ENCODE data around the gene ATP10B. TPM values are rescaled to one million over a fixed set of nuclear protein-coding genes. Genes with fewer than 3 reads are reported as not detected.

ATP10B gene
- total RNA-seq, 1 donor, result not detected

GRCh38 chr5:160514191-160514590 is 337.8 kb downstream of the ATP10B start:
- H3K27ac ChIP-seq (ENCODE audit: low read depth, low read length), result no peak overlapping the region
- H4K20me1 ChIP-seq (ENCODE audit: insufficient read depth, low read length), result no peaks in the 10 kb centered on the region
- no peak overlapping the region for H3K4me2 ChIP-seq (ENCODE audit: insufficient read depth, low read length)
- no peak overlapping the region for H2AFZ ChIP-seq (ENCODE audit: low read length)
- no peak for DNase-seq (ENCODE audit: insufficient read length, low spot score, missing footprints)
- no peaks in the 10 kb centered on the region for H3K27me3 ChIP-seq (ENCODE audit: insufficient read depth, low read length)
- no peak overlapping the region for H3K4me3 ChIP-seq (ENCODE audit: insufficient read depth, low read length)
- H3K4me1 ChIP-seq (ENCODE audit: insufficient read depth, low read length), result peaks cover under 1% of the 10 kb centered on the region
- no peaks in the 10 kb centered on the region for H3K9me3 ChIP-seq (ENCODE audit: low read depth, low read length)
- no peaks in the 10 kb centered on the region for H3K79me2 ChIP-seq (ENCODE audit: insufficient read depth, low read length)
- no peaks in the 10 kb centered on the region for H3K36me3 ChIP-seq (ENCODE audit: insufficient read depth, low read length)
- no peak for TF ChIP-seq CTCF (IDR thresholded peaks at IDR 0.05; ENCODE audit: extremely low read depth, low read depth, low read length)

DNA sequence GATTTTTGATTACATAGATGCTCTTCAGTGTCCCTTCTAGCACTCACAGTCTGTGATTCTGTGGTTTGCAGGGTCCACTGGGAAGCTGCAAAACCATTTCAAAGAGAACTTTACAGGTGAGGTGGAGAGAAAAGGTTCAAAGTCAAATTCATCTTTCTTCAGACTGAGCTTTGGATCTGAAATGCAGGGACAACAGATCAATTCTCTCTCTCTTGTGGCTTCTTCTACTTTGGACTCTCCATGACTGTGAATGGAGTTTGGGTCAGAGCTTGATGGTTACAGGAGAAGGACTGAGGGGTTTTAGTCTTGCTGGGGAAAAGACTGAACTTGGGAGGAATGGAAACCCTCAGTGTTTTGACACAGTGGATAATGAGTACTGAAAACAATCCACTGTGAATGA is 338.5 kb downstream of the ATP10B start:
- no peak overlapping the region for H3K27ac ChIP-seq (ENCODE audit: low read depth, low read length)
- no peak for DNase-seq (ENCODE audit: insufficient read length, low spot score, missing footprints)
- no peak for TF ChIP-seq CTCF (IDR thresholded peaks at IDR 0.05; ENCODE audit: extremely low read depth, low read depth, low read length)

More for the DNA sequence above, 338.5 kb downstream of the ATP10B start:
- peaks cover 6% of the 10 kb centered on the region for H3K4me1 ChIP-seq (ENCODE audit: insufficient read depth, low read length)
- H3K4me3 ChIP-seq (ENCODE audit: insufficient read depth, low read length), result no peak overlapping the region
- H3K9me3 ChIP-seq (ENCODE audit: low read depth, low read length), result no peaks in the 10 kb centered on the region
- no peaks in the 10 kb centered on the region for H3K27me3 ChIP-seq (ENCODE audit: insufficient read depth, low read length)
- H2AFZ ChIP-seq (ENCODE audit: low read length), result no peak overlapping the region
- no peaks in the 10 kb centered on the region for H3K79me2 ChIP-seq (ENCODE audit: insufficient read depth, low read length)
- no peaks in the 10 kb centered on the region for H4K20me1 ChIP-seq (ENCODE audit: insufficient read depth, low read length)
- H3K4me2 ChIP-seq (ENCODE audit: insufficient read depth, low read length), result no peak overlapping the region
- H3K36me3 ChIP-seq (ENCODE audit: insufficient read depth, low read length), result no peaks in the 10 kb centered on the region

Data from osteoblast (primary cell).